GM21515 (cell line): Measurements from ENCODE around the gene ITGA5.

Experiments used
- ATAC-seq: cut with Tn5 transposase; IDR thresholded peaks from one replicate; pipeline ENCODE4 v1.9.1; 2021; ENCODE audit not compliant: unreplicated experiment

The ITGA5 gene

GRCh38 chr12:54419088-54419887 lies at the start of gene ITGA5:
TSS of gene ITGA5 (minus strand) at chr12:54419266. CDS start at chr12:54419198, 68 bp downstream.
- ATAC-seq: no peak

- ATAC-seq: no peak
These were observed 46.9 kb upstream of the ITGA5 start for GRCh38 chr12:54465857-54466523.

- no peak for ATAC-seq
These were observed 44.4 kb upstream of the ITGA5 start for GRCh38 chr12:54463484-54463883.

GRCh38 chr12:54463034-54463433 lies 44.0 kb upstream of the ITGA5 start:
- ATAC-seq: no peak

DNA sequence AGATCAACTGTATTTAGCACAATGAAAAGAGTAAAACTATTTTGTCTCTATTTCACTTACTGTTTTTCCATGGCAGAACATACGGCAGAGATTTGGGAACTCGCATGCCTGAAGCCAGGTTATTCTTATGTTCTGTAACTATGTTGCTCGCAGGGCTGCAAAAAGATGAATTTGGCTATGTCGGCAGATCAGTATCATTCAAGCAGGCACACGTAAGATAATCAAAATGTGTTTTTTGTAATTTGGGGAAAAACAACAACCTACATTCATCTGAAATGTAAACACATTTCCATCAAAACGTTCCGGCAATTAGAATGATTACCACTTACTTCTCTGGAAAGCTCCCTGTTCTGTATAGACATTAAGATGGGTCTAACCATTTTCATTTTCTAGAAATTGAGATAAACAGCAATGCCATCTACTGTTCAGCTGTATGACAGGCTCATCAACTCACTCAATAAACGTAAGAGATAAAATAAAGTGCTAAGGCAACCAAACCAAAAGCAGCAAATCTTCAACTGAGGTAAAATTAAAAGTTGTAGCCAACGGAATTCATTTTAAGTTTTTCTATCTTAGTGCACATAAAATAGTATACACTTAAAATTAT lies 41.4 kb upstream of the ITGA5 start:
- ATAC-seq: no peak

GRCh38 chr12:54459355-54459754 lies 40.3 kb upstream of the ITGA5 start:
- no peak for ATAC-seq

DNA sequence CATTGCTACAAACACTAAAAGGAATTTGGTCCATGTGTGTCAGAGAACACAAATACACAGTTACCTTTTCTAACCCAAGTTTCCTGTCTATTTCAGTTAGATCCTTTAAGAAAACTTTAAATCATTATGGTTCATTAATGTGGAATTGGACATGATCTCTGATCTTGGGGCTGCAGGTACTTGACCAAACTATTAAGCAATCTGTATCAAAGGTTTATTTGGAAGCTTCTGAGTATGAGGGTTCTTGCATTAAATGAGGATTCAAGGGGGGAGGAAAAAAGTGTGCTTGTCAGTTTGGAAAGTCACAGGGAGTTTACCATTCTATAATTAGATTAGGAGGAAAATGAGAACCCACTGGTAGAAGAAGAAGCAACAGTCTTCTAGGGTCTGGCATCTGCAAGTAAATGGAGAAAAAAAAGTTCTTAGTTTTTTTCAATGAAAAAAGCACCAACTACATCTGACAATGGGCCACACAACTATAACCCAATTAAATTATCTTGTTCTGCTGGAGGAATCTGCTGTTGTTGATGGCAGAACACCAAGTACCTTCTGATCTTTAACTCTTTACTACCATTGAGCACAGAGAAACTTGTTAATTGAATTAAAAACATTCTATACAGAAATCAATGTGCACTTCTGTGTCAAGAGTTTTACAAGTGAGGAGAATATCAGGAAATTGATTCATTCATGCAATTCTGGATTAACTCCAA lies 36.8 kb upstream of the ITGA5 start:
- ATAC-seq: no peak

- no peak for ATAC-seq
These were observed 33.6 kb upstream of the ITGA5 start for GRCh38 chr12:54452628-54453027.

GRCh38 chr12:54448344-54448743 lies 29.3 kb upstream of the ITGA5 start:
- no peak for ATAC-seq

DNA sequence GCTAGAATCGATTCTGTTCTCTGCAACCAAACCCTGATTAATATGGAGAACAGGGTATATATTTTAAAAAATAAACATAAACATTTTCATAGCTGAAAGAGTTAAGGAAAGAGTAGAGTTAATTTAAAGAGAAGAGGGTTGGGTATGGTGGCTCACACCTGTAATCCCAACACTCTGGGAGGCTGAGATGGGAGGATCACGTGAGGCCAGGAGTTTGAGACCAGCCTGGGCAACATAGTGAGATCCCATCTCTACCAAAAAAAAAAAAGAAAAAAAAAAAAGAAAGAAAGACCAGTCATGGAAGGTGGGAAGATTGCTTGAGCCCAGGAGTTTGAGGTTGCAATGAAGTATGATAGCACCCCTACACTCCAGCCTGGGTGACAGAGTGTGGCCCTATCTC lies 28.9 kb upstream of the ITGA5 start:
- no peak for ATAC-seq

- ATAC-seq: no peak
These were observed 25.1 kb upstream of the ITGA5 start for GRCh38 chr12:54444206-54444605.

- ATAC-seq: no peak
These were observed 24.4 kb upstream of the ITGA5 start for GRCh38 chr12:54443446-54443845.

DNA sequence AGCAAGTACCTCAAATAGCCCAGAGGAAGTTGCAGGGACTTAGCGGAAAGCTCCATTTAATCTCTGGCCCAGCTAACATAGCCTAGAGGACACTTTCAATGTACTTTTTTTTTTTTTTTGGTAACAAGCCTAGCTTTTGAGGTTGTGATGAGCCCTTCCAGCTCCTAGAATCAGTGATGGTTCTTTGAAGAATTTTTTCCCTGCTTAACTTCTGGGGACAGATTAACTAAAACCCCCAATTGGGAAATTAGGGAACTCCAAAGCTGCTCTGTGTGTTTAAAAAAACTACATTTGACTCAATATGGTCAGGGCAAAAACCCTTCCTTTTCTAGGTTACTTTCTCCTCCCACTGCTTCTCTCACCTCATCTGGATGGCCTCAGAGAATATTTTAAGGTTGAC lies 23.9 kb upstream of the ITGA5 start:
- no peak for ATAC-seq

DNA sequence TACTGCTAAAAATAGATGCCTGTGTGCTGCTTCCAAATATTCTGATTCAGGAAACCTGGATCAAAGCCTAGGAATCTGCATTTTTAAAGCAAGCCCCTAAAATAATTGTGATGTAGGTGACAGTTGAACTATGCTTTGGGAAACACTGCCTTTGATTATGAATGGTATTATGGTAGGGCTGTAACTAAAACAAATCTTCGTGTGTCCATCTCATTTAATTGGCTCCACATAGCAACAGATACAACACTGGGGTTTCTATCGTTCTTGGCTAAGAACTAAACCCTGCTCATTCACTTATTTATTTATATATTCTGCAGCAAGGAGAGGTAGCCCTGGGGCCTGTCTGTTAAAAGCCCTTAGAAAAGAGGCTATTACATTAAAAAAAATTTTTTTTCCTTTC lies 23.0 kb upstream of the ITGA5 start:
- ATAC-seq: no peak

- ATAC-seq: no peak
These were observed 20.6 kb upstream of the ITGA5 start for GRCh38 chr12:54439521-54440255.

DNA sequence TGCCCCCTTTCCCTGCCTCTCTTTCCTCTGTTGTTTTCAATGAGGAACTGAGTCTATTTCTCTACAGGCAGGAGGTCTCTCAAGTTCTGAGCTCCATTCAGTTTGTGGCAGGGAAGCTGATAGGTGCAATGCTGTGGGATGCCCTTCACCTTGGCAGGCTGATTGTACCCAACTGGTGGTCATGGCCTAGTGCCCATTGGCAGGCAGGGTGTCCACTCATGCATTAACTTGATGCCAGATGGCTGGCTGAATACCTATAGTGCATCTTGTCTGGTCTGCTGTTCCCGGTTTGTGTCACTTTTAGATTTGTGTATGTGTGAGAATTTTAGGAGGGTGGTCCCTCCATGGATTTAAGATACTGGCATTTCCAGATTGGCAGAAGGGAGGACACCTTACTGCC lies 20.0 kb upstream of the ITGA5 start:
- no peak for ATAC-seq

- no peak for ATAC-seq
These were observed 19.5 kb upstream of the ITGA5 start for GRCh38 chr12:54438517-54438916.

GRCh38 chr12:54437697-54438096 lies 18.6 kb upstream of the ITGA5 start:
- no peak for ATAC-seq

- no peak for ATAC-seq
These were observed 18.2 kb upstream of the ITGA5 start for GRCh38 chr12:54437243-54437642.

DNA sequence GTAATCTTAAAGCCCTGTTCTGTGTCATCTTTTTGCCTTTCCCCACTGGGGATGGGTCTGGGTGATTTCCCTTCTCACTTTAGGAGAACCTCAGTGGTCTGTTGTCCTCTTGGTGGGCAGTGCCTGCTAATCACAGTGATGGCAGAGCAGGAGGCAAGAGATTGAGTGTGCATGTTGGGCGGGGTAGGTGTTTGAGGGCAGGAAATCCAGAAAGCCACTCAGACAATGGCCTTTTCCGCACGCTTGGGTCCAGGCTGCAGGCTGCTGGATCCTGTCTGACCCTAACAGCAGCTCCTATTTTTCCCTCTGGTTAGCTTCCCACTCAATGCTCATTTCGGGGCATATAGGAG lies 13.7 kb upstream of the ITGA5 start:
- no peak for ATAC-seq
